Measurements from ENCODE around the gene CXCR6. TPM values are rescaled to one million over a fixed set of nuclear protein-coding genes. Genes with fewer than 3 reads are reported as not detected.

Gene CXCR6
- total RNA-seq, 1 donor from 2014 or later = not detected

DNA sequence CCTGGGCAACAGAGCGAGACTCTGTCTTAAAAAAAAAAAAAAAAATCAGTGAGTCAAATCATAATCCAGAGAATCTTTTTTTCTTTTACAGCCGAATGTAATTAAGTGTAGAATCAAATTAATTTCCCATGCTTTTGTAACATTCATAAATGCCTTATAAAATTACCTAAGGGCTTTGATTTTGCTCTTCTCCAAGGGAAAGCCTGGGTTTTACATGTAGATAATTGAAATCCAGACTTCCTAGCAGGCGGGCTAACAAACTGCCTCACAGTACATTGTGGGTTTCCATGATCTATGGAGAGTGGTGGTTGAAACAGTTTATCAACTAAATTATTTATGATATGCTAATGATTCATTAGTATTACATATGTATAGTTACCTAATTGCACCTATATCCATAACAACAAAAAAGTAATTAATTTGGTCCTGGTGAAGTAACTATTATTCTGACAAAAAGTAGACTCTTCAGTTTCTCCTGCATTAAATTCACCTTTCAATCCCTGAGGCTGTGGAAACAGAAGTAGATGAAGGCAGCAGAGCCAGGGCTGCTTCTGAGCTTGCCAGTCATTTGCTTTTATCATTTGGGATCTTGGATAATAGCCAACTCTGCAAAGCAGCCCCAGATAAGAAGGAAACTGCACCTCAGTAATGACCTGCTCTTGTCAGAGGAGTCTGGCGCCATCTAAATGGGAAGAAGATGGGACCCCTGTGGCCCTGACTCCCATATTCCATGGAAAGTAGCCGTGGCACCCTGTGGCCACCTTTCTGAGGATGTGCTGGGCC is 47.4 kb upstream of the CXCR6 start:
- Histone ChIP-seq H3K4me3 (ENCODE audit: insufficient read depth, low read depth, low read length) (no peak overlapping the region), H3K9me3 (ENCODE audit: insufficient read depth, low read depth, low read length) (no peaks in the 10 kb centered on the region), H3K4me2 (ENCODE audit: low read length) (no peak overlapping the region), H3K4me1 (ENCODE audit: insufficient read depth, low read length) (peaks cover 5% of the 10 kb centered on the region), H4K20me1 (ENCODE audit: insufficient read depth, low read length) (no peaks in the 10 kb centered on the region), H3K27me3 (ENCODE audit: insufficient read depth, low read length) (no peaks in the 10 kb centered on the region), H2AFZ (ENCODE audit: low read depth, low read length) (no peak overlapping the region), H3K36me3 (ENCODE audit: insufficient read depth, low read length) (no peaks in the 10 kb centered on the region), H3K27ac (ENCODE audit: low read depth, low read length) (no peak overlapping the region), H3K79me2 (ENCODE audit: insufficient read depth, low read length) (no peaks in the 10 kb centered on the region), H3K9ac (ENCODE audit: low read length) (no peak overlapping the region)
- no peaks in the 10 kb centered on the region for H3K36me3 Mint-ChIP-seq (ENCODE audit: low read depth, unreplicated experiment)
- H3K4me1 Mint-ChIP-seq (ENCODE audit: low read depth, unreplicated experiment) = peaks cover 18% of the 10 kb centered on the region
- H3K27ac Mint-ChIP-seq (ENCODE audit: unreplicated experiment) = no peak overlapping the region
- no peaks in the 10 kb centered on the region for H3K9me3 Mint-ChIP-seq (ENCODE audit: unreplicated experiment)
- DNase-seq (ENCODE audit: low read depth) (no peak), FAIRE-seq (no peak)
- TF ChIP-seq EZH2 (IDR thresholded peaks at IDR 0.05; ENCODE audit: insufficient read depth, low read length) = no peak
- TF ChIP-seq, protein P1, sequence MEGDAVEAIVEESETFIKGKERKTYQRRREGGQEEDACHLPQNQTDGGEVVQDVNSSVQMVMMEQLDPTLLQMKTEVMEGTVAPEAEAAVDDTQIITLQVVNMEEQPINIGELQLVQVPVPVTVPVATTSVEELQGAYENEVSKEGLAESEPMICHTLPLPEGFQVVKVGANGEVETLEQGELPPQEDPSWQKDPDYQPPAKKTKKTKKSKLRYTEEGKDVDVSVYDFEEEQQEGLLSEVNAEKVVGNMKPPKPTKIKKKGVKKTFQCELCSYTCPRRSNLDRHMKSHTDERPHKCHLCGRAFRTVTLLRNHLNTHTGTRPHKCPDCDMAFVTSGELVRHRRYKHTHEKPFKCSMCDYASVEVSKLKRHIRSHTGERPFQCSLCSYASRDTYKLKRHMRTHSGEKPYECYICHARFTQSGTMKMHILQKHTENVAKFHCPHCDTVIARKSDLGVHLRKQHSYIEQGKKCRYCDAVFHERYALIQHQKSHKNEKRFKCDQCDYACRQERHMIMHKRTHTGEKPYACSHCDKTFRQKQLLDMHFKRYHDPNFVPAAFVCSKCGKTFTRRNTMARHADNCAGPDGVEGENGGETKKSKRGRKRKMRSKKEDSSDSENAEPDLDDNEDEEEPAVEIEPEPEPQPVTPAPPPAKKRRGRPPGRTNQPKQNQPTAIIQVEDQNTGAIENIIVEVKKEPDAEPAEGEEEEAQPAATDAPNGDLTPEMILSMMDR (IDR thresholded peaks at IDR 0.05; ENCODE audit: insufficient read depth, low read depth, low read length) = no peak
- H3K4me3 Mint-ChIP-seq (ENCODE audit: unreplicated experiment) = no peak overlapping the region
- H3K27me3 Mint-ChIP-seq (ENCODE audit: low read depth, unreplicated experiment) = no peaks in the 10 kb centered on the region

DNA sequence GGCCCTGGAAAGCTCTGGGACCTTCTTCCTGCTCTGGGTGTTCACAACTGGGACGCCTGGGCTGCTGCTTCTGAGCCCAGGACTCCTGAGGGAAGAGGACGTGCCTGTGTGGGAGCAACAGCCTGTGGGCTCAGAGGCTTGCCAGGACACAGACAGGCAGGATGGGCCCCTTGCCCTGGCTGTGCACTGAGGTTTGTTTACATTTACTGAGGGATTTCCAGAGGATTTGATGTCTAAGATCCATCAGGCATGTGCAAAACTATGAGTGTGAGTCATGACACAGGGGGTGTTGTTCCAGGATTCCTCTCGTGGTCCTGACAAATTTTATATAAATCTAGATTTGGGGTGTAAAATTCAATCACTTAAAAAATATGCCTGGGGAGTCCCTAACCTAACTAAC is 46.3 kb upstream of the CXCR6 start:
- no peak overlapping the region for H3K27ac ChIP-seq (ENCODE audit: low read depth, low read length)
- H3K4me3 Mint-ChIP-seq (ENCODE audit: unreplicated experiment) = no peak overlapping the region
- H3K27ac Mint-ChIP-seq (ENCODE audit: unreplicated experiment) = no peak overlapping the region
- H3K9me3 Mint-ChIP-seq (ENCODE audit: unreplicated experiment) = no peaks in the 10 kb centered on the region
- H3K4me2 ChIP-seq (ENCODE audit: low read length) = peak overlapping the region; percentile 54
- H3K9me3 ChIP-seq (ENCODE audit: insufficient read depth, low read depth, low read length) = no peaks in the 10 kb centered on the region
- H3K36me3 Mint-ChIP-seq (ENCODE audit: low read depth, unreplicated experiment) = no peaks in the 10 kb centered on the region
- no peak overlapping the region for H3K4me3 ChIP-seq (ENCODE audit: insufficient read depth, low read depth, low read length)
- DNase-seq (ENCODE audit: low read depth) (peak; percentile 65), FAIRE-seq (no peak)
- H4K20me1 ChIP-seq (ENCODE audit: insufficient read depth, low read length) = no peaks in the 10 kb centered on the region
- no peaks in the 10 kb centered on the region for H3K79me2 ChIP-seq (ENCODE audit: insufficient read depth, low read length)
- H3K4me1 Mint-ChIP-seq (ENCODE audit: low read depth, unreplicated experiment) = peaks cover 18% of the 10 kb centered on the region
- H3K36me3 ChIP-seq (ENCODE audit: insufficient read depth, low read length) = no peaks in the 10 kb centered on the region
- TF ChIP-seq, protein P1 (IDR thresholded peaks at IDR 0.05; ENCODE audit: insufficient read depth, low read depth, low read length) = no peak
- no peak for TF ChIP-seq EZH2 (IDR thresholded peaks at IDR 0.05; ENCODE audit: insufficient read depth, low read length)
- H3K4me1 ChIP-seq (ENCODE audit: insufficient read depth, low read length) = peaks cover 5% of the 10 kb centered on the region
- no peaks in the 10 kb centered on the region for H3K27me3 ChIP-seq (ENCODE audit: insufficient read depth, low read length)
- no peak overlapping the region for H3K9ac ChIP-seq (ENCODE audit: low read length)
- no peak overlapping the region for H2AFZ ChIP-seq (ENCODE audit: low read depth, low read length)
- peaks cover 4% of the 10 kb centered on the region for H3K27me3 Mint-ChIP-seq (ENCODE audit: low read depth, unreplicated experiment)

DNA sequence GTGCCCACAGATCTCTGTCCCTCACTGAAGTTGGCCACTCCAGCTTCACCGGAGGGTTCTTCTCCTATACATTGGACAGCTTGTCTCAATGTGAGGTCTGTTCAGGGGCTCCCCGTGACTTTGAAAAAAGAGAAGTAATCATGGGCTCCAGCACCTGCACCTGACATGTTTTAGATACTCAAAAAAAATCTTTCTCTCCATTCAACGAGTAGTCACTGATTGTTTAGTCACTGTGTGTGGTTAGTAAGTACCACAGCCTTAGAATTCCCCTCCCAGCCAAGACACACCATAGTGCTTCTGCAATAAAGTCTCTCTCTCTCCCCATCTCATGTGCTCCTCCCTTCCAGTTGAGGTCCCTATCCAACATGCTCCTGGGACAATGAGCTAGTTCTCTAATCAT is 38.3 kb upstream of the CXCR6 start:
- H3K4me3 ChIP-seq (ENCODE audit: insufficient read depth, low read depth, low read length) = no peak overlapping the region
- H3K36me3 Mint-ChIP-seq (ENCODE audit: low read depth, unreplicated experiment) = peaks cover 8% of the 10 kb centered on the region
- FAIRE-seq (no peak), DNase-seq (ENCODE audit: low read depth) (peak; percentile 15)
- TF ChIP-seq, protein P1 (IDR thresholded peaks at IDR 0.05; ENCODE audit: insufficient read depth, low read depth, low read length) = no peak
- TF ChIP-seq EZH2 (IDR thresholded peaks at IDR 0.05; ENCODE audit: insufficient read depth, low read length) = no peak
- H3K4me3 Mint-ChIP-seq (ENCODE audit: unreplicated experiment) = no peak overlapping the region
- peaks cover 17% of the 10 kb centered on the region for H3K9me3 Mint-ChIP-seq (ENCODE audit: unreplicated experiment)
- no peaks in the 10 kb centered on the region for H3K79me2 ChIP-seq (ENCODE audit: insufficient read depth, low read length)
- H3K27me3 Mint-ChIP-seq (ENCODE audit: low read depth, unreplicated experiment) = peaks cover 14% of the 10 kb centered on the region
- no peaks in the 10 kb centered on the region for H3K9me3 ChIP-seq (ENCODE audit: insufficient read depth, low read depth, low read length)
- no peak overlapping the region for H2AFZ ChIP-seq (ENCODE audit: low read depth, low read length)
- H4K20me1 ChIP-seq (ENCODE audit: insufficient read depth, low read length) = no peaks in the 10 kb centered on the region
- no peak overlapping the region for H3K27ac ChIP-seq (ENCODE audit: low read depth, low read length)
- H3K4me1 ChIP-seq (ENCODE audit: insufficient read depth, low read length) = peaks cover 15% of the 10 kb centered on the region
- peaks cover 10% of the 10 kb centered on the region for H3K4me1 Mint-ChIP-seq (ENCODE audit: low read depth, unreplicated experiment)
- no peak overlapping the region for H3K27ac Mint-ChIP-seq (ENCODE audit: unreplicated experiment)
- no peak overlapping the region for H3K9ac ChIP-seq (ENCODE audit: low read length)
- no peaks in the 10 kb centered on the region for H3K36me3 ChIP-seq (ENCODE audit: insufficient read depth, low read length)
- H3K27me3 ChIP-seq (ENCODE audit: insufficient read depth, low read length) = no peaks in the 10 kb centered on the region
- no peak overlapping the region for H3K4me2 ChIP-seq (ENCODE audit: low read length)
